H9 (cell line): Measurements from ENCODE around the gene ZNF570. TPM values are rescaled to one million over a fixed set of nuclear protein-coding genes. Genes with fewer than 3 reads are reported as not detected.

Experiments used
- DNase-seq: peaks from one replicate; pipeline ENCODE4 v3.0.0-alpha.2; 2017
- H2AFZ ChIP-seq: one replicate; pipeline ENCODE4 v1.6.1; 2013; ENCODE audit warnings: mild to moderate bottlenecking, low read length, control low read depth, moderate library complexity
- H2AK5ac ChIP-seq: 2 replicates; pipeline ENCODE4 v1.6.1; 2013; ENCODE audit warnings: low read length, control low read depth, mixed read lengths; ENCODE audit not compliant: insufficient read length
- H2BK120ac ChIP-seq: one replicate; pipeline ENCODE4 v1.6.1; 2013; ENCODE audit warnings: low read depth, mild to moderate bottlenecking, low read length, control low read depth, inconsistent platforms; ENCODE audit not compliant: poor library complexity, severe bottlenecking
- H2BK12ac ChIP-seq: 2 replicates; pipeline ENCODE4 v1.6.1; 2013; ENCODE audit warnings: low read length, control low read depth, mixed read lengths, low read depth; ENCODE audit not compliant: insufficient read length
- H2BK15ac ChIP-seq: 2 replicates; pipeline ENCODE4 v1.6.1; 2013; ENCODE audit warnings: low read depth, low read length, control low read depth
- H2BK20ac ChIP-seq: one replicate; pipeline ENCODE4 v1.6.1; 2013; ENCODE audit warnings: low read depth, mild to moderate bottlenecking, low read length, control low read depth, inconsistent platforms; ENCODE audit not compliant: poor library complexity, severe bottlenecking
- H2BK5ac ChIP-seq: 2 replicates; pipeline ENCODE4 v1.6.1; 2013; ENCODE audit warnings: low read length, control low read depth, mixed read lengths; ENCODE audit not compliant: insufficient read length
- H3K14ac ChIP-seq: 2 replicates; pipeline ENCODE4 v1.6.1; 2013; ENCODE audit warnings: low read length, control low read depth; ENCODE audit not compliant: insufficient read depth
- H3K18ac ChIP-seq: 2 replicates; pipeline ENCODE4 v1.6.1; 2013; ENCODE audit warnings: low read depth, mild to moderate bottlenecking, mixed read lengths, low read length, control low read depth; ENCODE audit not compliant: insufficient read length
- H3K23ac ChIP-seq: 2 replicates; pipeline ENCODE4 v1.6.1; 2013; ENCODE audit warnings: low read length, control low read depth, mixed read lengths, low read depth; ENCODE audit not compliant: insufficient read length
- H3K23me2 ChIP-seq: 2 replicates; pipeline ENCODE4 v1.6.1; 2013; ENCODE audit warnings: low read depth, mild to moderate bottlenecking, mixed read lengths, low read length, control low read depth; ENCODE audit not compliant: insufficient read length, poor library complexity, severe bottlenecking
- H3K27ac ChIP-seq: 2 replicates; pipeline ENCODE4 v1.5.1; 2013; ENCODE audit warnings: low read length, control low read depth, mixed read lengths, low read depth; ENCODE audit not compliant: insufficient read length
- H3K27me3 ChIP-seq: 2 replicates; pipeline ENCODE4 v1.6.1; 2013; ENCODE audit warnings: low read length, control low read depth, inconsistent platforms; ENCODE audit not compliant: insufficient read depth
- H3K4ac ChIP-seq: 2 replicates; pipeline ENCODE4 v1.6.1; 2013; ENCODE audit warnings: low read depth, mild to moderate bottlenecking, control low read depth, inconsistent platforms, low read length, moderate library complexity
- H3K4me1 ChIP-seq: 2 replicates; pipeline ENCODE4 v1.6.1; 2013; ENCODE audit warnings: low read length, control low read depth, inconsistent platforms; ENCODE audit not compliant: insufficient read depth
- H3K4me2 ChIP-seq: 2 replicates; pipeline ENCODE4 v1.6.1; 2013; ENCODE audit warnings: low read length, control low read depth, mixed read lengths; ENCODE audit not compliant: insufficient read length, insufficient read depth
- H3K56ac ChIP-seq: 2 replicates; pipeline ENCODE4 v1.6.1; 2013; ENCODE audit warnings: low read depth, mild to moderate bottlenecking, mixed read lengths, low read length, control low read depth; ENCODE audit not compliant: insufficient read length
- H3K79me1 ChIP-seq: 2 replicates; pipeline ENCODE4 v1.6.1; 2013; ENCODE audit warnings: low read depth, mild to moderate bottlenecking, moderate library complexity, low read length, control low read depth, inconsistent platforms; ENCODE audit not compliant: insufficient read depth, poor library complexity, severe bottlenecking
- H3K79me2 ChIP-seq: 2 replicates; pipeline ENCODE4 v1.6.1; 2013; ENCODE audit warnings: low read length, control low read depth, inconsistent platforms; ENCODE audit not compliant: insufficient read depth
- H3K9ac ChIP-seq: 2 replicates; pipeline ENCODE4 v1.6.1; 2013; ENCODE audit warnings: low read length, control low read depth, mixed read lengths; ENCODE audit not compliant: insufficient read length; ENCODE audit errors: extremely low read depth
- H3K9me3 ChIP-seq: one replicate; pipeline ENCODE4 v1.6.1; 2013; ENCODE audit warnings: low read depth, low read length, inconsistent platforms; ENCODE audit not compliant: control insufficient read depth
- H3T11ph ChIP-seq: one replicate; pipeline ENCODE4 v1.6.1; 2013; ENCODE audit warnings: mild to moderate bottlenecking, low read length, control low read depth, inconsistent platforms
- H4K20me1 ChIP-seq: one replicate; pipeline ENCODE4 v1.6.1; 2013; ENCODE audit not compliant: control insufficient read depth, insufficient read length, insufficient read depth
- H4K5ac ChIP-seq: 2 replicates; pipeline ENCODE4 v1.6.1; 2013; ENCODE audit warnings: low read depth, mild to moderate bottlenecking, mixed read lengths, low read length, control low read depth; ENCODE audit not compliant: insufficient read length
- H4K8ac ChIP-seq: replicated peaks from 2 replicates; pipeline ENCODE4 v1.6.1; 2013; ENCODE audit warnings: low read length, control low read depth, mixed read lengths, low read depth; ENCODE audit not compliant: insufficient read length
- H4K91ac ChIP-seq: 2 replicates; pipeline ENCODE4 v1.6.1; 2013; ENCODE audit warnings: low read depth, mild to moderate bottlenecking, moderate library complexity, mixed read lengths, low read length, control low read depth; ENCODE audit not compliant: insufficient read length
- H3K27ac Mint-ChIP-seq, 3 experiments: 2 replicates in 2 of 3; 3 replicates in 1 of 3; pipeline ENCODE4 v1.8.0; 2020 to 2021; ENCODE audit warnings: mixed read lengths in 3 of 3, mild to moderate bottlenecking in 1 of 3, moderate library complexity in 1 of 3
- H3K27me3 Mint-ChIP-seq: 2 replicates; pipeline ENCODE4 v1.8.0; 2021; ENCODE audit warnings: low read depth, mild to moderate bottlenecking, moderate library complexity, mixed read lengths
- H3K36me3 Mint-ChIP-seq, 3 experiments: 2 replicates in 2 of 3; 3 replicates in 1 of 3; pipeline ENCODE4 v1.8.0; 2020 to 2021; ENCODE audit warnings: low read depth in 3 of 3, mixed read lengths in 3 of 3; ENCODE audit not compliant: insufficient read depth in 1 of 3
- H3K4me1 Mint-ChIP-seq, 2 experiments: 2 replicates each; pipeline ENCODE4 v1.8.0; 2020; ENCODE audit warnings: mixed read lengths in 2 of 2
- H3K4me3 Mint-ChIP-seq, 2 experiments: 2 replicates in 1 of 2; 3 replicates in 1 of 2; pipeline ENCODE4 v1.8.0; 2020 to 2021; ENCODE audit warnings: mild to moderate bottlenecking in 2 of 2, mixed read lengths in 2 of 2, moderate library complexity in 1 of 2
- H3K9me3 Mint-ChIP-seq, 2 experiments: 2 replicates in 1 of 2; 3 replicates in 1 of 2; pipeline ENCODE4 v1.8.0; 2020; ENCODE audit warnings: mild to moderate bottlenecking in 2 of 2, mixed read lengths in 2 of 2, moderate library complexity in 1 of 2
- WGBS: extraction: QIAGEN DNeasy Blood & Tissue Kit; methylation state at CpG from one replicate; pipeline ENCODE4 v1.1.7; 2013; ENCODE audit warnings: missing lambda C conversion rate, low lambda C conversion rate, mixed read lengths; ENCODE audit not compliant: insufficient read length; ENCODE audit errors: extremely low coverage; 5-methylcytosine and 5-hydroxymethylcytosine counted together
- total RNA-seq: library from RNA; stranded (reverse); gene quantifications from 2 replicates; pipeline ENCODE4 v1.2.1, GENCODE V29; 2021
- TF ChIP-seq, protein P1 (sequence below): fragments of 200-600 bp; sonication (generic); conservative IDR thresholded peaks from 3 replicates; pipeline ENCODE4 v1.8.0; 2021; ENCODE audit warnings: antibody characterized with exemption, mild to moderate bottlenecking

The ZNF570 gene
- total RNA-seq, 1 experiment from 2014 or later, result 5.9 TPM

DNA sequence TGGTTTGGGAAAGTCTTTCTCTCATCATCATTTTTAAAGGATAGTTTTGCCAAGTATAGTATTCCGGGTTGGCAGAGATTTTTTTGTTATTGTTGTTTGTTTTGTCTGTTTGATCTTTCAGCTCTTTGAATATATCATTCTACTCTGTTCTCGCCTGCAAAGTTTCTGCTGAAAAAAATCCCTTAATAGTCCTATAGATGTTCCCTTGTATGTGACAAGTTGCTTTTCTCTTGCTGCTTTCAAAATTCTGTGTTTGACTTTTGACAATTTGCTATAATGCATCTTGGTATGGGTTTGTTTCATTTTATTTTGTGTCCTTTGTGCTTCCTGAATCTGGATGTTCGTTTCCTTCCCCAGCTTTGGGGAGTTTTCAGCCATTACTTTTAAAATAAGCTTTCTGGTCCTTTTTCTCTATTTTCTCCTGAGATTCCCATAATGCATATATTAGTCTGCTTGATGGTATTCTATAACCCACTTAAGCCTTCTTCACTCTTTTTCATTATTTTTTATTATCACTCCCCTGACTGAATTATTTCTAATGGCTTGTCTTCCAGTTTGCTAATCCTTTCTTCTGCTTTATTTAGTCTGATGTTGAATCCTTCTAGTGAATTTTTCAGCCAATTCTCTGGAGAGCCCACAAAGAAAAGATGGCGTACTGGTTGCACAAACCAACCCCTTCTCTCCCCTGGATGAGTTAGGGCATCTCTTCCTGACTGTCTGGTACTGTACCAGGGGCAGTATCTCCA, 16.5 kb upstream of the ZNF570 start:
- Mint-ChIP-seq H3K27ac (no peak overlapping the region), H3K36me3 (peaks cover 68 to 84% (median 82%) of the 10 kb centered on the region in 3 experiments), H3K9me3 (peaks cover 88 to 94% of the 10 kb centered on the region in 2 experiments), H3K4me3 (no peak overlapping the region), H3K4me1 (no peaks in the 10 kb centered on the region), H3K27me3 (peaks cover 2% of the 10 kb centered on the region; the same call in 1 of the 2 replicates)
- Histone ChIP-seq H3K18ac (no peak overlapping the region), H2BK120ac (no peak overlapping the region), H3K9me3 (peaks cover 35% of the 10 kb centered on the region), H3K4ac (no peak overlapping the region), H4K20me1 (no peaks in the 10 kb centered on the region), H3K23me2 (no peaks in the 10 kb centered on the region), H3K27ac (no peak overlapping the region), H3K79me2 (no peaks in the 10 kb centered on the region), H4K5ac (no peak overlapping the region), H3K56ac (no peak overlapping the region), H3K23ac (no peak overlapping the region), H4K91ac (no peak overlapping the region), H3K14ac (no peak overlapping the region), H3T11ph (no peak overlapping the region), H2BK5ac (no peak overlapping the region), H2AK5ac (no peak overlapping the region), H3K79me1 (no peaks in the 10 kb centered on the region), H2BK15ac (no peak overlapping the region), H3K27me3 (no peaks in the 10 kb centered on the region), H3K4me2 (no peak overlapping the region), H2AFZ (no peak overlapping the region), H3K4me1 (no peaks in the 10 kb centered on the region), H2BK12ac (no peak overlapping the region), H3K9ac (no peak overlapping the region), H4K8ac (no peak overlapping the region), H2BK20ac (no peak overlapping the region)
- TF ChIP-seq, protein P1, sequence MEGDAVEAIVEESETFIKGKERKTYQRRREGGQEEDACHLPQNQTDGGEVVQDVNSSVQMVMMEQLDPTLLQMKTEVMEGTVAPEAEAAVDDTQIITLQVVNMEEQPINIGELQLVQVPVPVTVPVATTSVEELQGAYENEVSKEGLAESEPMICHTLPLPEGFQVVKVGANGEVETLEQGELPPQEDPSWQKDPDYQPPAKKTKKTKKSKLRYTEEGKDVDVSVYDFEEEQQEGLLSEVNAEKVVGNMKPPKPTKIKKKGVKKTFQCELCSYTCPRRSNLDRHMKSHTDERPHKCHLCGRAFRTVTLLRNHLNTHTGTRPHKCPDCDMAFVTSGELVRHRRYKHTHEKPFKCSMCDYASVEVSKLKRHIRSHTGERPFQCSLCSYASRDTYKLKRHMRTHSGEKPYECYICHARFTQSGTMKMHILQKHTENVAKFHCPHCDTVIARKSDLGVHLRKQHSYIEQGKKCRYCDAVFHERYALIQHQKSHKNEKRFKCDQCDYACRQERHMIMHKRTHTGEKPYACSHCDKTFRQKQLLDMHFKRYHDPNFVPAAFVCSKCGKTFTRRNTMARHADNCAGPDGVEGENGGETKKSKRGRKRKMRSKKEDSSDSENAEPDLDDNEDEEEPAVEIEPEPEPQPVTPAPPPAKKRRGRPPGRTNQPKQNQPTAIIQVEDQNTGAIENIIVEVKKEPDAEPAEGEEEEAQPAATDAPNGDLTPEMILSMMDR, result no peak
- WGBS, result no CpG with 5 or more reads among the region's 4 CpGs
- DNase-seq, result no peak
